Activated CD4-positive, CD25-positive, alpha-beta regulatory T cell treated with anti-CD3 and anti-CD28 coated beads, Interleukin-2, amount 50 U/mL, for 72 hours (primary cell): Measurements from ENCODE around the gene ATF7.

ENCODE experiments used
- DNase-seq: peaks from one replicate; pipeline ENCODE4 v3.0.0; 2021

ATF7 gene

DNA sequence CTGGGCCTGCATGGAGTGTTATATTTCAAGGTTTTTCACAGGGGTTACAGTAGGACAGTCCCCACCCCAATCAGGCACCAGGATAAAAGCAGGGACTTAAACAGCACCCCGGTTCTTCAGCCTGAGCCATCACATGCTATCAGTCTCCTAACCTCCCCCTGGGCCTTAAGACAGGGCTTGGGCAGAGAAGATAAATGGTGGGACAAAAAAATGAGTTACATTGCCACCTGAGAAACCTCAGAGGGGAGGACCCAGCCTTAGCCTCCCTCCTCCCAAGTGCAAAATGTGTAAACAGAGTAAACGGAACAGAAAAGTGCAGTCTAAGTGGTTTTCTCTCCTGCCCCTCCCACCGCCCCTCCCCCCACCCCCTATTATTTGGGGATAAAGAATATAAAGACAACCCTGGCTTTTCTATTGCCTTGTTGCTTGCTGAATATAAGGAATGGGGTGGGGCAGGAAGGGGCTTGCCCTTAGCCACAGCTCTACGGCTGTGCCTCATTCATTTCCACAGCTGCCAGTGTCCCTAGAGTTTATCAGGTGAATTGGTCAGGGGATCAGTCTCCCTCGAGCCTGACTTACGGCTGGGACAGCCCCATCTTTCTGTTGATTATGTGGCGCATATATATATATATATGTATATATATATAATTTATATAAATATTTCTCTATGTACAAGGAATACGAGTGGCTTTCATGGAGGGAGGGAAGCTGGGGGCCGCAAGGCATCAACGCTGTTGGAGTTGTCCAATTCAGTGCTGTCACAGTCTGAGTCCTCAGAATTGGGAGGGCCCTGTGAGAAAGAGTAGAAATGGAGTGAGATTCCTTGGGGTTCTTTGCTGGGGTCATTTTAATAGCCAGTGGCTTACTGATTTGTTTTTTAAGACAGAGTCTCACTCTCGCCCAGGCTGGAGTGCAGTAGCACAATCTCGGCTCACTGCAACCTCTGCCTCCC lies 145.4 kb downstream of the ATF7 start:
- no peak for DNase-seq

DNA sequence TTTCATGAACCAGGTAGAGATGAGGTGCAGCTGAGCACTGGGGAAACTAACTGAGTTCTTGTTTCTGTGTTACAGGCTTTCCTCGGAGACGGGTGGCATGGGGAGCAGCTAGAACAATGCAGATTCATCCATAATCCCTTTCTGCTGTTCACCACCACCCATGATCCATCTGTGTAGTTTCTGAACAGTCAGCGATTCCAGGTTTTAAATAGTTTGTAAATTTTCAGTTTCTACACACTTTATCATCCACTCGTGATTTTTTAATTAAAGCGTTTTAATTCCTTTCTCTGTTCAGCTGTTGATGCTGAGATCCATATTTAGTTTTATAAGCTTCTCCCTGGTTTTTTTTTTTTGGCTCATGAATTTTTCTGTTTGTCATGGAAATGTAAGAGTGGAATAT lies 146.9 kb downstream of the ATF7 start:
- no peak for DNase-seq

DNA sequence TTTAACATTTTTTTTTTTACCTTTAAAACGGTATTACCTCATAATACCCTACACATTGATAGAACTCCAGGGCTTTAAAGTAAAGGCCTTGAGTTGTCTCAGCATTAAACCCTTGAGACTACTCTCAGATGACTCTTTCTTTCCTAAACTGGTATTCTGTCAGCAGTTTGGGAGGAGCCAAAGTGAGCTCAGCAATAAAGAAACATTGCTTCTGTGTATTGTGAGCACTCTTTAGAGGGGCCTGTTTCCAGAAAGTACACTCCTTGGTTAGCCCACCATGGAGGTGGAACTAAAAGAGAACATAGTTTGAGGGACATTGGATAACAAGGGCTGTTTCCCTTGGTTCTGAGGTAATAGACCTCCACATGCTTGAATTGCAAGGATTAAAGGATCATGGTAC lies 147.3 kb downstream of the ATF7 start:
- DNase-seq: no peak

DNA sequence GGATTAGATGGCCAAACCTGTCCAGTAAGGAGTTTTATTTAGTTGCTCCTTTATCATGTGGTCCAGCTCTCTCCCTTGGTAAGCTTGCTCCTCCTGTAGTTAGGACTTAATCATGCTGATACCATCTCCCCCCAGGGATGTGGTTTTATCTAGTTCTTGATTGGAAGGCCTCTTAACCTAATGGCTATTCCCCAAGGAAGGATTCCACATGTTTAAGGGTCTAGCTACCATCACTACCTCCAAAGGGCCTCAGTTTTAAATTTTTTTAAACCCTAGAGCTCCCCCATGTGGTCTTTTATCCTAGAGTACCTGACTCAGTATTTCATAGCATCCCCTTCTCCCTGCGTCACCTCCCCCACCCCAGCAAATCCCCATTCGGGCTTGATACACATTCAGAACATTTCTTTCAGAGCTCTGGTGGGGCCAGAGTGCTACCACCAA lies 149.4 kb downstream of the ATF7 start:
- no peak for DNase-seq

DNA sequence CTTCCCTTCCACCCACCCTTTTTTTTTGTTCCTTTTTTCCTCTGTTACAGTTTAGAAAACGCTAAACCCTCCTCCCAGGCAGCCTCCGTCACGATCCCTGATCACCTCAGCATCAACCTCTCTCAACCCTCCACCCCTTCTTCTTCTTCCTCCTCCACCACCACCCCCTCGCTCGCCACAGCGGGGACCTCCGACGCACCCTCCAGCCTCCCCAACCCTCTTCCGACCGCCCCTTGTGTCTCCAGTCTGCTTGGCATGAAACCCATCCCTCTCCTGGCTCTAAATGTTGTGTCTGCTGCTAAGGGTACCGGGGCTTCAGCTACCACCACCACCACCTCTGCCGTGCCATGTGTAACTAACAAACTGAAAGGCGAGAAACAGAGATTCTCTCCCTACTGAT lies 151.4 kb downstream of the ATF7 start:
- no peak for DNase-seq

DNA sequence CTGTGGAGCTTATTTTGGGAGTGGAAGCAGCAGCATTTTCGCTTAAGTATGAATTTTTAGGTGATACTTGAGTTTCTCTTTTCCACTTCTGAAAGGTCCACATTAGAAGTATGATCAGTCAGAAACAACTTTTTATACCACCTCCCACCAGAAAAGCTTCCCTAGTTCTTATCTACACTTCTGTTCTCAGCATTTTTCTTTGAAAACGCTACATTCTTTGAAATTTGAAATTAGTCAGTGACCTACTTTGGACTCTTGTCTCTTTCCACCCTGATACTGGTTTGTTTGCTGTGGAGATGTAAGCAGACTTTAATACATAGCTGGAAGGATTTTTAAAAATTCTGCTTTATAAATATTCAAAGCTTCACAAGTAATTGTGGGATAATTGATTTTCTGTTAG lies 152.1 kb downstream of the ATF7 start:
- no peak for DNase-seq

DNA sequence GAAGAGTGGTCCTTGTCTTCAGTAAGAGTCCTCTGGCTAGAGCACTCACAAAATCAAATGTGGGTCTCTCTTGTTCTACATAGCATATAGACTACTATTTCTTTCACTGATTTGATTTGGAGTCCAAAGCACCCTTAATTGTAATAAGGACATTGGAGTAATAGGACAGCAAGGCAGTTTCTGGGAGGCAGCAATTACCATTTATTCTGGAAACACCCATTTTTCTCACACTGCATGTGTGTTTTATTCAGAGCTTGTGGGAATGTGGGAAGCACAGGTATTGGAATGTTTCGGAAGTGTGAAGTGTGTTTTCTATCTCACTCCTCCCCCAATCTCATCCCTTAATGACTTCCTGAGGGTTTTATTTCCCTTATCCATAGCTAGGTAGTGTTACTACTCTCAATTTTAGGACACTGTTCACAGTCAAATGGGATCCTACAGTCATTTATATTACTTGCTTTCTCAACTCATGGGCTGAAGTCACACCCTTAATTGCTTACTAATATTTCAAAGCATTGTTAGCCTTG lies 154.1 kb downstream of the ATF7 start:
- no peak for DNase-seq

DNA sequence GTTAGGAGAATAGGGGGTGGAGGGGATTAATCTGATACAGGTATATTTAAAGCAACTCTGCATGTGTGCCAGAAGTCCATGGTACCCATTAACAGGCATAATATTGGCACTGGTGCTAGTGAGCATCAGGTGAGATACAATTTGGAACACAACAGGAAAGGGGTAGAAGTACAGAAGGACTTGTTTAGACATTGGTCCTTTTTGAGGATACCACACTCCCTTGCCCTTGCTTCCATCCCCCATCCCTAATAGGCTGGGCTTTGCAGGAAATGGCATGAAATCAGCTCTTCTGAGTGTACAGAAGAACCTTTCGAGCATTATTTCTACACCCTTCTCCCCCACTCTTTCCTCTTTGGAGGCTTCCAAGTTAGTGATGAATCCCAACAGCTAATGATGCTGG lies 157.9 kb downstream of the ATF7 start:
- no peak for DNase-seq

DNA sequence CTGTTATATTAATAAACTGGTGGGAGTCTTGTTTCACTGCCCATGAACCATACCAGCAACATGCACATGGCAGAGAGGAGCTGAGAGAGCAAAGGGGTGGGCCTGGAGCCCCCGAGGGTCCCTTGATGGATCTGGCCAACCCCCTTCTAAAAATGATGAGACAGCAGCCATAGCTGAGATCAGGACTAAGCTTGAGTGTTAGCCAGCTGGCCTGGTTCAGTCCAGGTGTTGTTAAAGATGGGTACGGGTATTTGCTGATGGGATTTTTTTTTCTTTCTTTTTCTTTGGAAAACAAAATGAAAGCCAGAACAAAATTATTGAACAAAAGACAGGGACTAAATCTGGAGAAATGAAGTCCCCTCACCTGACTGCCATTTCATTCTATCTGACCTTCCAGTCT lies 158.3 kb downstream of the ATF7 start:
- DNase-seq: no peak

DNA sequence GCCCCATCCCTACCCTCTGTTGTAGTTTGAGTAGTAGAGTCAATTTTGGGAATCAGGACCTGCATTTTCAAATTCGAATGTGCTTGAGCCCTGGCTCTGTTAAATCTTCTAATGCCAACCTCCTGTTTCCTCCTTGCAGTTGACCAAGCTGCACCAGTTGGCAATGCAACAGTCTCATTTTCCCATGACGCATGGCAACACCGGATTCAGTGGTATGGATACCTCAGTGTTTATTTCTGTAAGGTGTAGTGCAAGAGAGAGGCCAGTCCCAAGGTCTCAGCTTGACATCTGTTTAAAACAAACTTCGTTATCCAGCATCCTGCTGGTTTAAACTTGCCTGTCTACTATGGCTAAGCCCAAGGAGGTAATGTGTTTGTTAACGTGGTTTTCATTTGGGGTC lies 159.1 kb downstream of the ATF7 start:
- DNase-seq: no peak

DNA sequence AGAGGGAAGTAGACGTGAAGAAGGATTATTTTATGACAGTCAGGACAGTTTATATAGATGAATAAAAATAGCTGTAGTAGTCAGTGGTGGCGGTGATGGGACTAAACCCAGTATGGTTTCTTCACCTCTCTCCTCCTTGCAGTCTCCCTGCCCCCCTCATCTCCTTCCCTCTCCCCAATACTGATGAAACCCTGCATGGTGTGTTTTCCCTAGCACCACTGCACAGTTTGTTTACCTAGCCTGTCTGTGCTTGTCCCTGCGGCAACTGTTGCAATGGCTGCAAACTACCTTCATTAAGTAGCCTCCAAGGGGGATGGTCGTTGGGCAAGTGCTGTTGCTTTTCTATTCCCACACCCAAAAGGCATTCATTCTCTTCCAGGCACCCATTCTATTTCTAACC lies 159.5 kb downstream of the ATF7 start:
- no peak for DNase-seq

DNA sequence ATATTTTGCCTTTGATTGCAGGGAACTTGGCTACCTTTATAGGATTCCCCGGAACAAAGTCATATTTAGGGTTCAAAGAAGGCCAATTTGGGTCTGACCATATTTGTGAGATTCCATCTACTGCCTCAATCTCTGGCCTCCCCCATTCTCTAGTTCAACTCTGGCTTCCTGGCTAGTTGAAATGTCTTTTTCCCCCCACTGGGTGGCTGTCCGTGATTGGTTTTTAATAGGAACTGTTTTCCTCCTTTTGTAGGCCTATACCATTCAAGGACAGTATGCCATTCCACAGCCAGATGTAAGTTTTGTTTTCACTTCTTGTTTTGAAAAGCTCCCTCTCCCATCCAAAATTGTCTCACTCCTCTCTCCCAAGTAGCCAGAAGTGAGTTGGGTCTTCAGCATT lies 160.5 kb downstream of the ATF7 start:
- no peak for DNase-seq

DNA sequence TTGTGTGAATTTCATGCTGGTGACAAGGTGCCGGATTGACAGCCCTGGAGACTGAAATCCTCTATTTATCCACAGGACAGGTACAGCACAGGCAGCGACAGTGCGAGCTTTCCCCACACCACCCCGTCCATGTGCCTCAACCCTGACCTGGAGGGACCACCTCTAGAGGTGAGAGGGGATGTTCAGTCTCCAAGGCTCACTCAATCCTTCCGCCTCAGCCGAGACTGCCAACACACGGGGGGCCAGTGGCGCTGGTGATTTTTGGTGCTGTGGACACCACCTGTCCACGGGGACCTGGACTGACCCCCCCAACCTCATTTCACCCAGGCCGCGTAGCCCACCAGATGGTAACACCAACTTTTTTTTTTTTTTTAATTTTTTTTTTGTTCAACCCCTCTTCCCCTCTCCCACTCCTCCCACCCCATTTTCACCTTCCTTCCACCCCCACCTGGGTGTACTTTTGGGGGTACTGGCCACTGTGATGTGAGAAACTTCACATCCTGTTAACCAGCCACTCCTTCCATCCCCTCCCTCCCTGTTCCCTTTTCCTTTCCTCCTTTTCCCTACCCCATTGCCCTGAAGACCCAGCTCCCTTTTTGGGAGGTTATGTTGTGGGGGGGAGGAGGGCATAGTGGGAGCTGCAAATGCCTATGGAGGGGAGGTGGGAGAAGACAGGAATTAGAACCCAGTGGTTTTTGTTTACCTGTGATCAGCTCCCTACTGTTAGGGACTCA lies 161.3 kb downstream of the ATF7 start:
- no peak for DNase-seq

DNA sequence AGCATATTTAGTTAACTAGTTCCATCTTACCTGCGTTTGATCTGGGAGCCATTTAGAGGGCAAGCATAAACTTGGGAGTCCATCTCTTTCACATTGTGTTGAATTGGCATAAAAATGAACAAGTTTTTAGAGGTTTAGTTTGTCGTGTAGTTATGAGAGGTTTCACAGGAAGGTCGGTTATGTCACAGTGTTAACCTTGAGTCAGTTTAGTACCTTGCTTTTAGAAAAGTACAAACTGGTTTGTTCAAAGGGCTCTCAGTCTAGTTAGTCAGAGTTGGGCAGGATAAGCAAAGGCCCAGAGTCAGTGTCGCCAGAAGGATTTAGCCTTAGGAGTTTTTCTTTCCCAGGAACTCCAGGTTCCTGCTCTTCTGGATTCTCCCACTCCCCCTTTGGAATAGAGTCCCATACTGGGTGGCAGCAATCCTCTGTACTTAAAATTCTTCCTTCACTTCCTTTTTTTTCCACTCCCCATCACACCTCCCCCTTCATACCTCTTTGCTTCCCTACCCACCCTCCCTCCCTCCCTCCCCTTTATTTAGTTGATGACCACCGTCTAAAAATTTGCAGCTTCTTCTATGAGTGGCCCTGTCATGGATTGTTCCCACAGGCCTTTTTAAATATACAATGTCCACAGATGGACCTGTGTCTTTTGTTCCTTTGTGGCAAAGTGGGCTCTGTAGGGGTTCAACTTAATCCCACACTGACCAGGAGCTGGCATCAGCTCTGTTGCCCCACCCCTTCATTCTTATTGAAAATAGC lies 162.2 kb downstream of the ATF7 start:
- DNase-seq: no peak

DNA sequence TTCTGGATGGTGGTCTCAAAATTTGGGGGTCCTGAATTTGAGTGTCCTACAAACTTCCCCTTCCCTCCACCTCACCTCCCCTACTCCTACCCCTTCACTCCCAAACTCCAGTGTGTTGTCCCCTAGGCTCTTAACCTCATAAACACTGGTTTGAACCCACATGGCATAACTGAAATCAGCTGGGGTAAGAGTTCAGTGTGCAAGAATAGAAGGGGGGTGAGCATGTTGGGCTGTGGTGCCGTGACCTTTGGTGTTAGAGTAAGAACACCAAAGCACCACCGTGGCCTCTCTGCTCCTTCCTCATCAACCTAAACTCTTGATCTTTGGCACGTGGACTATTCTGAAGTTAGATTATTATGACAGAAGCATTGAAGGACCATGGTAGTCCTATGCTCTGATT lies 163.2 kb downstream of the ATF7 start:
- no peak for DNase-seq

DNA sequence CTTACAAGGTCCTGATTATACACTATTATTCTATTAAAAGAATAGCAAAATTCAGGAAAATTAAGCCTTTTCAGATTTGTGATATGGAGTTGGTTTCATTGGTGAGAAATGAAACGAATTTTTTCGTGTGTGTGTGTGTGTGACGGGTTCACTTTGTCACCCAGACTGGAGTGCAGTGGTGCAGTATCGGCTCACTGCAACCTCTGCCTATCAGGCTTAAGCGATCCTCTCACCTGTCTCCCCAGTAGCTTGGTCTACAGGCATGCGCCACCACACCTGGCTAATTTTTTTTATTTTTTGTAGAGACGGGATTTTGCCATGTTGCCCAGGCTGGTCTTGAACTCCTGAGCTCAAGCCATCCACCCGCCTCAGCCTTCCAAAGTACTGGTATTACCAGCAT lies 164.6 kb downstream of the ATF7 start:
- no peak for DNase-seq

DNA sequence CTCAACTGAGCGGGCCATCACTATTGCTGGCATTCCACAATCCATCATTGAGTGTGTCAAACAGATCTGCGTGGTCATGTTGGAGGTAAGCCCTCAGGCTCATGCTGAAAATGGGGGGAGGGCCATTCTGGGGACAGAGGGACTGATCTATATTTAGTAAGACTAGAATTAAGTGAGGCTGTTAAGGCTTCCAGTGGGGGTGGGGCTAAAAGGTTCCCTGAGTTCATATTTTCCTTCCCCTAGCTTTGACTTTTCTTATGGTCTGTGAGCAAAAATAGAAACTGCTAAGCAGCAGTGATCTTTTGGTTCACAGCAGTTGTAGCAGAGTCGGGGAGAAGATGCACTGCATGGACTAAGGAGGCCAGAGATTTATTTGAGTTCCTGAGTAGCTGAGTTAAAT lies 165.1 kb downstream of the ATF7 start:
- DNase-seq: no peak

DNA sequence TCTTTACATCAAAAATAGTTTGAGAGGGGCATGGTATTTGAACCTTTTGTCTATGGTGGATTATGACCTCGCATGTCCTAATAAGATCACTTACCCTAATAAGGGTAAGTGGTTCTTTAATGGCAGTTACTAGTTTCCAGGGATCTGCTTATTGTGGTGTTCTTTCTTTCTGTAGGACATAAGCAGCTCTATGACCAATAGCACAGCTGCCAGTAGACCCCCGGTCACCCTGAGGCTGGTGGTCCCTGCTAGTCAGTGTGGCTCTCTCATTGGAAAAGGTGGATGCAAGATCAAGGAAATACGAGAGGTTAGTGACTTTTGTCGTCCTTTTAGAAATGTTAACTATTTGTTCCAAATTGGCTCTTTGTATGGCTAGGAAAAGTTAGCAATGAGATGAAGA lies 167.1 kb downstream of the ATF7 start:
- no peak for DNase-seq
